Measurements from ENCODE around the gene HS6ST3. TPM values are rescaled to one million over a fixed set of nuclear protein-coding genes. Genes with fewer than 3 reads are reported as not detected.
"Not testable (repeated sequence)": the region's sequence is repeated elsewhere in the genome, so short reads cannot be mapped to it uniquely, and the experiment has no call there.

HS6ST3 gene
- polyA plus RNA-seq, 1 donor from 2014 or later, result not detected

- no peak overlapping the region for H3K4me3 Mint-ChIP-seq
- no peaks in the 10 kb centered on the region for H3K4me1 Mint-ChIP-seq
- H3K27ac Mint-ChIP-seq, result no peak overlapping the region
- H3K9me3 Mint-ChIP-seq, result peaks cover 0 to 5% (median 2%) of the 10 kb centered on the region in 3 donors
- H3K27me3 Mint-ChIP-seq, result no peaks in the 10 kb centered on the region
- peaks cover 2% of the 10 kb centered on the region for H3K36me3 Mint-ChIP-seq
Measured at GRCh38 chr13:96768524-96768923, 678.6 kb downstream of the HS6ST3 start.

GRCh38 chr13:96769874-96770273, 680.0 kb downstream of the HS6ST3 start:
- H3K27ac Mint-ChIP-seq, result no peak overlapping the region
- peaks cover 0 to 4% (median 2%) of the 10 kb centered on the region in 3 donors for H3K9me3 Mint-ChIP-seq
- H3K4me3 Mint-ChIP-seq, result no peak overlapping the region
- no peaks in the 10 kb centered on the region for H3K4me1 Mint-ChIP-seq
- H3K36me3 Mint-ChIP-seq, result peaks cover 2% of the 10 kb centered on the region
- no peaks in the 10 kb centered on the region for H3K27me3 Mint-ChIP-seq

- Mint-ChIP-seq H3K27ac (no peak overlapping the region), H3K4me3 (no peak overlapping the region), H3K36me3 (peaks cover 2% of the 10 kb centered on the region), H3K27me3 (no peaks in the 10 kb centered on the region), H3K4me1 (no peaks in the 10 kb centered on the region), H3K9me3 (peaks cover 2 to 7% (median 5%) of the 10 kb centered on the region in 3 donors)
Measured at GRCh38 chr13:96771486-96772367, 681.8 kb downstream of the HS6ST3 start.

GRCh38 chr13:96772426-96772825, 682.5 kb downstream of the HS6ST3 start:
- H3K4me3 Mint-ChIP-seq, result no peak overlapping the region
- H3K9me3 Mint-ChIP-seq, result peaks cover 4 to 10% (median 7%) of the 10 kb centered on the region in 3 donors
- H3K4me1 Mint-ChIP-seq, result no peaks in the 10 kb centered on the region
- no peaks in the 10 kb centered on the region for H3K27me3 Mint-ChIP-seq
- peaks cover 2% of the 10 kb centered on the region for H3K36me3 Mint-ChIP-seq
- no peak overlapping the region for H3K27ac Mint-ChIP-seq

GRCh38 chr13:96778302-96778701, 688.4 kb downstream of the HS6ST3 start:
- H3K4me3 Mint-ChIP-seq, H3K27me3 Mint-ChIP-seq, H3K27ac Mint-ChIP-seq, H3K36me3 Mint-ChIP-seq, H3K4me1 Mint-ChIP-seq: not testable (repeated sequence)
- H3K9me3 Mint-ChIP-seq, result peaks cover 2 to 17% (median 7%) of the 10 kb centered on the region in 3 donors

- Mint-ChIP-seq H3K4me3 (no peak overlapping the region), H3K36me3 (no peaks in the 10 kb centered on the region), H3K9me3 (peaks cover 2 to 17% (median 7%) of the 10 kb centered on the region in 3 donors), H3K27me3 (no peaks in the 10 kb centered on the region), H3K4me1 (no peaks in the 10 kb centered on the region), H3K27ac (no peak overlapping the region)
Measured at GRCh38 chr13:96779691-96780090, 689.8 kb downstream of the HS6ST3 start.

GRCh38 chr13:96780105-96780504, 690.2 kb downstream of the HS6ST3 start:
- Mint-ChIP-seq H3K36me3 (no peaks in the 10 kb centered on the region), H3K27me3 (no peaks in the 10 kb centered on the region), H3K27ac (no peak overlapping the region), H3K4me3 (no peak overlapping the region), H3K9me3 (peaks cover 2 to 12% (median 7%) of the 10 kb centered on the region in 3 donors), H3K4me1 (no peaks in the 10 kb centered on the region)

- no peak overlapping the region for H3K4me3 Mint-ChIP-seq
- no peaks in the 10 kb centered on the region for H3K36me3 Mint-ChIP-seq
- no peak overlapping the region for H3K27ac Mint-ChIP-seq
- no peaks in the 10 kb centered on the region for H3K4me1 Mint-ChIP-seq
- peaks cover 2 to 12% (median 6%) of the 10 kb centered on the region in 3 donors for H3K9me3 Mint-ChIP-seq
- no peaks in the 10 kb centered on the region for H3K27me3 Mint-ChIP-seq
Measured at GRCh38 chr13:96781141-96781540, 691.2 kb downstream of the HS6ST3 start.

GRCh38 chr13:96782186-96782585, 692.3 kb downstream of the HS6ST3 start:
- Mint-ChIP-seq H3K27me3 (no peaks in the 10 kb centered on the region), H3K36me3 (no peaks in the 10 kb centered on the region), H3K4me1 (no peaks in the 10 kb centered on the region), H3K4me3 (no peak overlapping the region), H3K27ac (no peak overlapping the region), H3K9me3 (peaks cover 2 to 9% (median 5%) of the 10 kb centered on the region in 3 donors)

- Mint-ChIP-seq H3K9me3 (peaks cover 0 to 5% (median 4%) of the 10 kb centered on the region in 3 donors), H3K27ac (no peak overlapping the region), H3K4me1 (no peaks in the 10 kb centered on the region), H3K4me3 (no peak overlapping the region), H3K36me3 (no peaks in the 10 kb centered on the region), H3K27me3 (no peaks in the 10 kb centered on the region)
Measured at GRCh38 chr13:96783057-96783456, 693.1 kb downstream of the HS6ST3 start.

- Mint-ChIP-seq H3K9me3 (peaks cover 0 to 5% (median 2%) of the 10 kb centered on the region in 3 donors), H3K4me3 (no peak overlapping the region)
Measured at GRCh38 chr13:96783511-96783910, 693.6 kb downstream of the HS6ST3 start.

GRCh38 chr13:96785986-96786385, 696.1 kb downstream of the HS6ST3 start:
- Mint-ChIP-seq H3K4me1 (peaks cover 0 to 1% (median 0%) of the 10 kb centered on the region in 3 donors), H3K36me3 (no peaks in the 10 kb centered on the region), H3K4me3 (peak overlapping the region in 1 of 4 donors; percentile 19), H3K27ac (no peak overlapping the region), H3K27me3 (no peaks in the 10 kb centered on the region), H3K9me3 (peaks cover 0 to 5% (median 0%) of the 10 kb centered on the region in 3 donors)

More at GRCh38 chr13:96783511-96783910, 693.6 kb downstream of the HS6ST3 start:
- Mint-ChIP-seq H3K27me3 (no peaks in the 10 kb centered on the region), H3K4me1 (no peaks in the 10 kb centered on the region), H3K27ac (no peak overlapping the region), H3K36me3 (no peaks in the 10 kb centered on the region)

GRCh38 chr13:96792188-96792587, 702.3 kb downstream of the HS6ST3 start:
- Mint-ChIP-seq H3K4me3 (no peak overlapping the region), H3K9me3 (no peaks in the 10 kb centered on the region), H3K36me3 (no peaks in the 10 kb centered on the region), H3K27ac (no peak overlapping the region), H3K27me3 (no peaks in the 10 kb centered on the region), H3K4me1 (peaks cover 0 to 1% (median 0%) of the 10 kb centered on the region in 3 donors)

GRCh38 chr13:96792736-96793403, 703.0 kb downstream of the HS6ST3 start:
- H3K27me3 Mint-ChIP-seq, result no peaks in the 10 kb centered on the region

GRCh38 chr13:96793404-96793755, 703.5 kb downstream of the HS6ST3 start:
- no peak overlapping the region for H3K27ac Mint-ChIP-seq
- H3K36me3 Mint-ChIP-seq, result no peaks in the 10 kb centered on the region
- H3K27me3 Mint-ChIP-seq, result no peaks in the 10 kb centered on the region
- no peak overlapping the region for H3K4me3 Mint-ChIP-seq
- peaks cover 0 to 1% (median 0%) of the 10 kb centered on the region in 3 donors for H3K4me1 Mint-ChIP-seq
- H3K9me3 Mint-ChIP-seq, result no peaks in the 10 kb centered on the region

More at GRCh38 chr13:96792736-96793403, 703.0 kb downstream of the HS6ST3 start:
- H3K9me3 Mint-ChIP-seq, result no peaks in the 10 kb centered on the region
- no peaks in the 10 kb centered on the region for H3K36me3 Mint-ChIP-seq
- H3K4me3 Mint-ChIP-seq, result no peak overlapping the region
- H3K4me1 Mint-ChIP-seq, result peaks cover 0 to 1% (median 0%) of the 10 kb centered on the region in 3 donors
- H3K27ac Mint-ChIP-seq, result no peak overlapping the region

Measured in IgD-negative memory B cell (primary cell).